NCI-H2107 (cell line): Measurements from ENCODE around the gene SLC29A1.

Source experiments
- DNase-seq: peaks from one replicate; lab custom pipeline; 2025; lab: John Stamatoyannopoulos, UW

Gene SLC29A1

GRCh38 chr6:44237021-44237812, 13.8 kb downstream of the SLC29A1 start:
- DNase-seq, result peak; percentile 46

- no peak for DNase-seq
Measured at GRCh38 chr6:44237813-44238433, 14.5 kb downstream of the SLC29A1 start.

DNA sequence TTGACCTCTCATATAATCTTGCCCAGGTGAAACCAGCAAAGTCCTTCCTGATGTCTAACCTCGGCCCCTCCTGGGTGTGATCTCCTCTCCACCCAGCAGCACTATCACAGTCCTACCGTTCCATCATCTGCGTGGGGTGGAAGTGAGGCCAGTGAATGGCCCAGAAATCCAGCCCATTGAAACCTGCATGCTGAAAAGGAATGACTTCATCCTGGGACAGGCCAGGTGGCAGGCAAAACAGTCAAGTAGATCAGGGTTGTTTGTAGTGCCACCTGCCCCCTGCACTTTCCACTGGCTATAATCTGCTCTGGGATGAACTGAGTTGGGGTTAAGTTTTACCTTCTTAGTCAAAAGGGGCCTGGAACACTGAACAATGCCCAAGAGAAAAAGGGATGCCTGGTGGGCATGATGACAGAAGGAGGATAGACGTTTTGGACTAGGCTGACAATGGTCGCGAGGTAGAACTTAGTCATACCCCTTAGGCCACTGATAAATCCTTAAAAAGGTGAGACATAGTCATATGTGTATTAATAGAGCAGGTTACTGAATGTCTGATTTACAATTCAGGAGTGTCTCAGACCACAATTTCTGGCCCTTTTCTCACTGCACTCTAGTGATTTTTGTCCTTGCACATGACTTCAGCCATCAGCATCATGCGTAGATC, 15.4 kb downstream of the SLC29A1 start:
- DNase-seq, result no peak

GRCh38 chr6:44243345-44243744, 19.9 kb downstream of the SLC29A1 start:
- DNase-seq, result no peak

DNA sequence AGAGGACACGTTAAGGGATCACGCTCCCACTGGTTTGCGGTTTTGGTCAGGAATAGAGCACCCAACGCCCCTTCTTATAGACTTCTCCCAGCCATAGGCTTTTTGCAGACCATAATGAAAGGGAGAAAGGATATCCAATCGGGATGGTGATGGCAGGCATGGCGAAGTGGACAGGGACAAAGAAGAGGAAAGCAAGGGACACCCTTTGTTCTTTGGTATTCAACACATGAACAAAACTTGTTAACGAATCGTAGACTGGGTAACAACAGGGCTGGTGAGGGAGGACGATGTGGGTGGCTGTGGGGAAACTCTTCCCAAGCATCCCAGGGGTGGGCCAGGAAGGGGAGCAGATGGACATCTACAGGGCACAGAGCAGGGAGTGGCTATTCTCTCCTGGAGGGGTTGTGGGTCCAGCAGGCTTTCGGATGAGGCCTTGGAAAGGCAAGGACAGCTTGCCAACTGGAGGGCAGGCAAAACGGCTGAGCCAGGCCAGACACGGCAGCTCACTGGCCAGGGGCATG, 22.1 kb downstream of the SLC29A1 start:
- no peak for DNase-seq

DNA sequence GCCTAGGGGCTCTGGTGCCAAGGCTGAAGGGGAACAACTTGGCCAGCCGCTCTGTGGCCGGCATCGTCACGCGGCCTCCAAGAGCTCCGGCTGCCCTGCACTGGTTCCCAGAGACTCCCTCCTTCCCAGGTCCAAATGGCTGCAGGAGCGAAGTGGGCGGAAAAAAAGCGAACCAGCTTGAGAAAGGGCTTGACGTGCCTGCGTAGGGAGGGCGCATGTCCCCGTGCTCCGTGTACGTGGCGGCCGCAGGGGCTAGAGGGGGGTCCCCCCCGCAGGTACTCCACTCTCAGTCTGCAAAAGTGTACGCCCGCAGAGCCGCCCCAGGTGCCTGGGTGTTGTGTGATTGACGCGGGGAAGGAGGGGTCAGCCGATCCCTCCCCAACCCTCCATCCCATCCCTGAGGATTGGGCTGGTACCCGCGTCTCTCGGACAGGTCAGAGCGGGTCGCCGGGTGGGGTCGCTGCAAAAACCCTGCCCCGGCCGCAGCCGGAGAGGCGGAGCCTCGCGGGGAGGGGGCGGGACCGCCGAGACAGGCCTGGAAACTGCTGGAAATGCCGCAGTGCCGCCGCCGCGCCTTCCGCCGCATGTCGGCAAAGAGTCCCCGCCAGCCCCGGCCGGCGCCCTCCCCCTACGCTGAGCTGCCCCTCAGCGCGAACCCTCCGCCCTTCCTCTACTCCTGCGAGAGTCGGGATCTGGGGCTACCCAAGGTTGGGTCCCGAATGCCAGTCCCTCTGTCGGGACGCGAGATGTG, 22.7 kb downstream of the SLC29A1 start:
- DNase-seq, result peak; percentile 29

- DNase-seq, result peak; percentile 77
Measured at GRCh38 chr6:44246663-44247337, 23.4 kb downstream of the SLC29A1 start, which contains the start of gene HSP90AB1. HSP90AB1 (plus strand) TSS chr6:44247101; CDS start chr6:44248630, 1,529 bp downstream.

- DNase-seq, result no peak
Measured at GRCh38 chr6:44247338-44248302, 24.2 kb downstream of the SLC29A1 start.

DNA sequence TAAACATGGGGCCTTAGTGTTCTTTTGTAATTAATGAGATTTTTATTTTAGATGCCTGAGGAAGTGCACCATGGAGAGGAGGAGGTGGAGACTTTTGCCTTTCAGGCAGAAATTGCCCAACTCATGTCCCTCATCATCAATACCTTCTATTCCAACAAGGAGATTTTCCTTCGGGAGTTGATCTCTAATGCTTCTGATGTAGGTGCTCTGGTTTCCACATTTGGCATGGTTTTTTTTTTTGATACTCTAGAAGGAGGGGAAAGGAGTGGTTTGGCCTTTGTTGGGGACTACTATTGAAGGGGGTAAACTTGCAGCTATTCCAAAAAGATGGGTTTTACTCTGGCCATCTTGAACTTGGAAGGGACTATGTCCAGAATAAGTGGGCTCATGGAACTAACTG, 25.2 kb downstream of the SLC29A1 start:
- DNase-seq, result no peak

GRCh38 chr6:44249082-44249748, 25.8 kb downstream of the SLC29A1 start:
- DNase-seq, result no peak

DNA sequence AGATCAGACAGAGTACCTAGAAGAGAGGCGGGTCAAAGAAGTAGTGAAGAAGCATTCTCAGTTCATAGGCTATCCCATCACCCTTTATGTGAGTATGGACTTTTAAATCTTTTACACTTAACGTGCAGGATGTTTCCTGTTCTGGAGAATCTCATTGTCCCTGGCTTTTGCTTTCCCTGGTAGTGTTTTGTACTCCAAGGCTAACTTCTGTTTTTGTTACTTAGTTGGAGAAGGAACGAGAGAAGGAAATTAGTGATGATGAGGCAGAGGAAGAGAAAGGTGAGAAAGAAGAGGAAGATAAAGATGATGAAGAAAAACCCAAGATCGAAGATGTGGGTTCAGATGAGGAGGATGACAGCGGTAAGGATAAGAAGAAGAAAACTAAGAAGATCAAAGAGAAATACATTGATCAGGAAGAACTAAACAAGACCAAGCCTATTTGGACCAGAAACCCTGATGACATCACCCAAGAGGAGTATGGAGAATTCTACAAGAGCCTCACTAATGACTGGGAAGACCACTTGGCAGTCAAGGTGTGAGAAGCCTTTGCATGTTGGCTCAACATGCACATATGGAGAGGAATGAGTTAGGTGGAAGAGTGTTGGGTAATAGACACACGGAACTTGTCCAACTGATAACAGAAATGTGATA, 26.8 kb downstream of the SLC29A1 start:
- DNase-seq, result no peak

GRCh38 chr6:44250718-44251123, 27.3 kb downstream of the SLC29A1 start:
- DNase-seq, result no peak

DNA sequence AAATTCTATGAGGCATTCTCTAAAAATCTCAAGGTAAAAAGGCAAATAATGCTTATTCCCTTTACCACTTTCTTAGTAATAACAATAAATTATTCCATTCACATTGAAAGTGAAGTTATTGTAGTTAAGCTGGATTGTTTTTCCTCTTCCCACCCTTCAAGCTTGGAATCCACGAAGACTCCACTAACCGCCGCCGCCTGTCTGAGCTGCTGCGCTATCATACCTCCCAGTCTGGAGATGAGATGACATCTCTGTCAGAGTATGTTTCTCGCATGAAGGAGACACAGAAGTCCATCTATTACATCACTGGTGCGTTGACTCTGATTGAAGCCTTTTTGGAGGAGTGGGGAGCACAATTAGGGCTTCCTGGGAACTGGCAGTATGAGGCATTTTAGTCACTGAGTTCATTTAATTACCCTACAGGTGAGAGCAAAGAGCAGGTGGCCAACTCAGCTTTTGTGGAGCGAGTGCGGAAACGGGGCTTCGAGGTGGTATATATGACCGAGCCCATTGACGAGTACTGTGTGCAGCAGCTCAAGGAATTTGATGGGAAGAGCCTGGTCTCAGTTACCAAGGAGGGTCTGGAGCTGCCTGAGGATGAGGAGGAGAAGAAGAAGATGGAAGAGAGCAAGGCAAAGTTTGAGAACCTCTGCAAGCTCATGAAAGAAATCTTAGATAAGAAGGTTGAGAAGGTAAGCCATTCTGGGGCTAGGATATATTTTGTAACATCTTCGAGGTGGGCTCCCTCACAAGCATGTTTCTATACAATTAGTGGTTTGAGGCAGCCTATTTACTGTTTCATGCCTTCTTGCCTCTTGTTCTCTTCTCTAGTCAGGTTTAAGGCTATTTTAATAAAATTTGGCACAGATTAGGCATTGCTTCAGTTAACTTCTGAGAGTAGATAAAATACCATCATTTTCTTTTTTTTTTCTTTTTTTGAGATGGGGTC, 28.5 kb downstream of the SLC29A1 start:
- DNase-seq, result no peak

GRCh38 chr6:44253307-44254101, 30.1 kb downstream of the SLC29A1 start:
- DNase-seq, result no peak

DNA sequence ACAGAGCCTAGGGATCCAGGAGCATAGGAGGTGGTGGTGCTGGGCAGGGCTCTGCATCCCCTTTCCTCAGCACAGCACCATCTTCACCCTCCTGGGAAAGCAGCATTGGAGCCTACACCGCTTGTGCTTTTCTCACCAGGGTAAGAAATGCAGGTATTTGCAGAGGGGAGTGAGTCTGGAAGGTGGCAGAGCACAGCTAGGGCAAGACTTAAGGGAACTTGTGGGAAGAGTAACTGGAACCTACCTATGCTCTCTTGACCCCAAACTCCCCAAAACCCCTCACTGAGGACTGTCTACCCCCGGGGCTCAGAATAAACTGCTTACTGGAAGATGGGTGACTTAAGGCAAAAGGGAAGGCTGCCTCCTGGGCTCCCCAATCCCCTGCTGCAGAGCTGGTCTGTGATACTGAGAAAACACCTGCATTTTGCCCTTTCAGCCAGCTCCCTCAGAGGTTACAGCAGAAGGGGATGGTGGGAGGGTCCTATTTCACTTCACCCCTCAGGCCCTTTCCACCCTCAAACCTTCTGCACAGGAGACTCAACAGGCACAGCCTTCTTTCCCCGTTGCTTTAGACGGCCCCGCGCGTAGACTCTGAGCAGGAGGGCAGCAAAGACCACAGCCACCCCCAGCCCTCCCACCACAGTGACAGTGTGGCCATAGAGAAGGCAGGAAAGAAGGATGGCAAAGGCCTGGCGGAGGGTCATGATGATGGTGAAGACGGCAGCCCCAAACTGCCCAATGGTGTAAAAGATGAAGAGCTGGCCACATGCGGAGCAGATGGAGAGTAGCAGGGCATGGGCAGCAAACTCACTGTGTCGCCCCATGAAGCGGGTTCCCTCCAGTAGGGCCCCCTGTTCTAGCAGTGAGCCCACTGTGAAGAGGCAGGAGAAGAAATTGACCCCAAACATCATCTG, 31.1 kb downstream of the SLC29A1 start:
- no peak for DNase-seq
